ENCODE data around the gene CUX1. TPM values are rescaled to one million over a fixed set of nuclear protein-coding genes. Genes with fewer than 3 reads are reported as not detected.

The CUX1 gene
- total RNA-seq, 1 experiment from 2014 or later, result 54.8 TPM

- Mint-ChIP-seq H3K36me3 (ENCODE audit: insufficient read depth, unreplicated experiment) (no peaks in the 10 kb centered on the region), H3K9me3 (ENCODE audit: low read depth, unreplicated experiment) (no peaks in the 10 kb centered on the region), H3K4me1 (ENCODE audit: low read depth, unreplicated experiment) (no peaks in the 10 kb centered on the region), H3K27me3 (ENCODE audit: unreplicated experiment) (peaks cover 9% of the 10 kb centered on the region), H3K4me3 (ENCODE audit: low read depth, unreplicated experiment) (no peak overlapping the region), H3K27ac (ENCODE audit: unreplicated experiment) (no peak overlapping the region)
- CTCF ChIA-PET, result no interaction called here
- BruUV-seq (replicated peaks), result no TSS peak
- intact Hi-C loops (cut with micrococcal nuclease; ENCODE audit: unreplicated experiment), result no loop called here
- no peak for TF ChIP-seq CTCF (IDR thresholded peaks at IDR 0.05; ENCODE audit: unreplicated experiment)
- DNase-seq, result no peak
Measured at GRCh38 chr7:102261451-102261850, 444.0 kb downstream of the CUX1 start.

DNA sequence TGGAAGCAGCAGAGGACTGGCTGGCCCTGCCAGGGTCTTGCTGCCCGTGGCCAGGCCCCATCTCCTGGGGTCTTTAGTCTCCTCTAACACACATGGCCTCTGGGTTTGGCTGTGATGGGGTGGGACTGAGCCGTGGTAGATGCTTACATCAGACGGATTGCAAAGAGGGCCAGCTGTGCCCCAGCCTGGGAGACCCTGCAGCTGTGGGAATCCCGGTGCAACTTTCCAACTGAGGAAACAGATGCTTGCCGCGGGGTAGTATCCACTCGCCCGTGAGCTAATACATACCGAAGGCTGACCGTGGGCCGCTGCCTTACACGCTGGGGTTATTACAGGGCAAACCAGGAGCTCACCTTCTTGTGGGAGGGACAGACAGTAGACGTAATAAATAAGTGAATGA lies 445.1 kb downstream of the CUX1 start:
- intact Hi-C loops (cut with micrococcal nuclease; ENCODE audit: unreplicated experiment), result no loop called here
- no peak for DNase-seq
- no peak overlapping the region for H3K4me3 Mint-ChIP-seq (ENCODE audit: low read depth, unreplicated experiment)
- H3K27me3 Mint-ChIP-seq (ENCODE audit: unreplicated experiment), result peaks cover 20% of the 10 kb centered on the region
- BruUV-seq (replicated peaks), result no TSS peak
- no peaks in the 10 kb centered on the region for H3K36me3 Mint-ChIP-seq (ENCODE audit: insufficient read depth, unreplicated experiment)
- H3K4me1 Mint-ChIP-seq (ENCODE audit: low read depth, unreplicated experiment), result no peaks in the 10 kb centered on the region
- no peak overlapping the region for H3K27ac Mint-ChIP-seq (ENCODE audit: unreplicated experiment)
- no peaks in the 10 kb centered on the region for H3K9me3 Mint-ChIP-seq (ENCODE audit: low read depth, unreplicated experiment)
- no peak for TF ChIP-seq CTCF (IDR thresholded peaks at IDR 0.05; ENCODE audit: unreplicated experiment)
- CTCF ChIA-PET, result interaction anchor here (0.7 kb wide), 1 partner anchor 64 kb away, joined by 6 read pairs; no protein-coding TSS in a partner anchor

- CTCF ChIA-PET, result no interaction called here
- intact Hi-C loops (cut with micrococcal nuclease; ENCODE audit: unreplicated experiment), result no loop called here
- no TSS peak for BruUV-seq (replicated peaks)
- Mint-ChIP-seq H3K4me3 (ENCODE audit: low read depth, unreplicated experiment) (no peak overlapping the region), H3K9me3 (ENCODE audit: low read depth, unreplicated experiment) (no peaks in the 10 kb centered on the region), H3K4me1 (ENCODE audit: low read depth, unreplicated experiment) (no peaks in the 10 kb centered on the region), H3K27me3 (ENCODE audit: unreplicated experiment) (peaks cover 33% of the 10 kb centered on the region), H3K36me3 (ENCODE audit: insufficient read depth, unreplicated experiment) (no peaks in the 10 kb centered on the region), H3K27ac (ENCODE audit: unreplicated experiment) (no peak overlapping the region)
- no peak for DNase-seq
- TF ChIP-seq CTCF (IDR thresholded peaks at IDR 0.05; ENCODE audit: unreplicated experiment), result no peak
Measured at GRCh38 chr7:102264367-102264891, 447.0 kb downstream of the CUX1 start.

- Mint-ChIP-seq H3K4me3 (ENCODE audit: low read depth, unreplicated experiment) (no peak overlapping the region), H3K27me3 (ENCODE audit: unreplicated experiment) (peaks cover 33% of the 10 kb centered on the region), H3K36me3 (ENCODE audit: insufficient read depth, unreplicated experiment) (no peaks in the 10 kb centered on the region), H3K27ac (ENCODE audit: unreplicated experiment) (peak overlapping the region; percentile 7), H3K9me3 (ENCODE audit: low read depth, unreplicated experiment) (no peaks in the 10 kb centered on the region), H3K4me1 (ENCODE audit: low read depth, unreplicated experiment) (no peaks in the 10 kb centered on the region)
- intact Hi-C loops (cut with micrococcal nuclease; ENCODE audit: unreplicated experiment), result no loop called here
- no peak for DNase-seq
- TF ChIP-seq CTCF (IDR thresholded peaks at IDR 0.05; ENCODE audit: unreplicated experiment), result no peak
- no TSS peak for BruUV-seq (replicated peaks)
- CTCF ChIA-PET, result interaction anchor here (0.5 kb wide), 1 partner anchor 959 kb away, joined by 3 read pairs; no protein-coding TSS in a partner anchor
Measured at GRCh38 chr7:102266541-102266940, 449.1 kb downstream of the CUX1 start.
